ENCODE data around the gene MANF.

Gene MANF

DNA sequence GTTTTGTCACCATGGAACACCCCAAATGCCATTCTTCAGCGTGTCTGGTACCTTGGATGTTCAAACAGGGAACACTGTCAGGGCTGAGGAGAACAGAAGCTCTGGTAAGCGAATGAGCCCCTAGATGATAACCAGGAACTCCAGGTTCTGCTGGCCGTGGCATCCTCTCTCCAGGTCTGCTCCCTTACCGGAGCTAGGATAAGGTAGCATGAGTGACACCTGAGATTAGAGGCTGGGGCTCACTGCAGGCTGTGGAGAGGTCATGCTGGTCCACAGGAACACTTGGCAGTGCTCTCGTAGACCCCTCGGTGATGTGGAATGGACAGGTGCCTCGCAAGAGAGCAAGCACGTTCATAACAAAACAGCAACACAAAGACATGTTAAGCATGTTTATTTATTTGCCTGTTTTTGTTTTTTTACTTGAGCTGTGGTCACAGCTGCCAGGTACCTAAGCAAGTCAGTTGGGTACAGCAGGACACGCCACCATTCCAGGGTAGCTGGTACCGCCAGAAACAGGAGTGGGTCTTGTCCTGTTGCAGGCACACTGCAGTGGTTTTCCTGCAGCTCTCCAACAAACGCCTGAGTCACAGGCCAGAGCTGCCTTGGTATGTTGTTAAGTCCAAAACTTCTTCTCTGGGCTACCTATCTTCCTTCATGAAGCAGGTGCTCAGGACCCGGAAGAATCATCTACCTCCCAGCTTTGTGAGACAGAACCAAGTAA is 10.6 kb downstream of the MANF start:
- no peak overlapping the region for H3K23ac ChIP-seq (ENCODE audit: low read length)
- no peak overlapping the region for H3K4ac ChIP-seq (ENCODE audit: low read depth, low read length)
- H2AK5ac ChIP-seq (ENCODE audit: low read length): no peak overlapping the region
- no peak overlapping the region for H3K18ac ChIP-seq (ENCODE audit: low read length)
- no peak overlapping the region for H2BK15ac ChIP-seq (replicated peaks; ENCODE audit: low read depth)
- DNase-seq: no peak
- no peak overlapping the region for H2BK5ac ChIP-seq (ENCODE audit: low read length)
- H3K4me2 ChIP-seq (ENCODE audit: low read length): peak overlapping the region; percentile 3
- H3K56ac ChIP-seq (ENCODE audit: low read length): peak overlapping the region; percentile 22
- H3K4me1 ChIP-seq (ENCODE audit: control insufficient read depth, low read depth, low read length): peaks cover 11% of the 10 kb centered on the region
- no peak overlapping the region for H2BK120ac ChIP-seq (ENCODE audit: low read depth, low read length)
- no peak overlapping the region for H3K27ac ChIP-seq (ENCODE audit: low read depth, low read length)
- peaks cover 33% of the 10 kb centered on the region for H3K79me1 ChIP-seq (ENCODE audit: low read length)
- no peak overlapping the region for H3K4me3 ChIP-seq (ENCODE audit: low read length)
- WGBS (ENCODE audit: extremely low coverage, insufficient coverage, low lambda C conversion rate): no CpG with 5 or more reads among the region's 12 CpGs
- H4K8ac ChIP-seq (ENCODE audit: low read depth, low read length): no peak overlapping the region
- peaks cover 44% of the 10 kb centered on the region for H3K79me2 ChIP-seq (ENCODE audit: control insufficient read depth, insufficient read depth, low read length)
- H3K36me3 ChIP-seq (ENCODE audit: control insufficient read depth, insufficient read depth, low read length): peaks cover 19% of the 10 kb centered on the region
- H3K9ac ChIP-seq (ENCODE audit: low read length): no peak overlapping the region
- no peaks in the 10 kb centered on the region for H3K27me3 ChIP-seq (ENCODE audit: insufficient read depth, low read length, poor library complexity)
- H4K5ac ChIP-seq (ENCODE audit: low read length): no peak overlapping the region

- Histone ChIP-seq H3K9ac (ENCODE audit: low read length) (no peak overlapping the region), H3K18ac (ENCODE audit: low read length) (no peak overlapping the region), H3K56ac (ENCODE audit: low read length) (no peak overlapping the region), H3K4me1 (ENCODE audit: control insufficient read depth, low read depth, low read length) (peaks cover 11% of the 10 kb centered on the region), H4K8ac (ENCODE audit: low read depth, low read length) (no peak overlapping the region), H2AK5ac (ENCODE audit: low read length) (no peak overlapping the region), H3K4me3 (ENCODE audit: low read length) (no peak overlapping the region), H3K27ac (ENCODE audit: low read depth, low read length) (no peak overlapping the region), H2BK15ac (replicated peaks; ENCODE audit: low read depth) (no peak overlapping the region), H4K5ac (ENCODE audit: low read length) (no peak overlapping the region), H3K4ac (ENCODE audit: low read depth, low read length) (no peak overlapping the region), H3K4me2 (ENCODE audit: low read length) (no peak overlapping the region), H3K79me1 (ENCODE audit: low read length) (peaks cover 33% of the 10 kb centered on the region), H3K27me3 (ENCODE audit: insufficient read depth, low read length, poor library complexity) (no peaks in the 10 kb centered on the region), H3K36me3 (ENCODE audit: control insufficient read depth, insufficient read depth, low read length) (peaks cover 19% of the 10 kb centered on the region), H2BK120ac (ENCODE audit: low read depth, low read length) (no peak overlapping the region), H3K79me2 (ENCODE audit: control insufficient read depth, insufficient read depth, low read length) (peaks cover 44% of the 10 kb centered on the region), H3K23ac (ENCODE audit: low read length) (no peak overlapping the region), H2BK5ac (ENCODE audit: low read length) (no peak overlapping the region)
- no peak for DNase-seq
- no CpG with 5 or more reads among the region's 1 CpG for WGBS (ENCODE audit: extremely low coverage, insufficient coverage, low lambda C conversion rate)
These were observed 11.3 kb downstream of the MANF start for GRCh38 chr3:51396401-51396800.

DNA sequence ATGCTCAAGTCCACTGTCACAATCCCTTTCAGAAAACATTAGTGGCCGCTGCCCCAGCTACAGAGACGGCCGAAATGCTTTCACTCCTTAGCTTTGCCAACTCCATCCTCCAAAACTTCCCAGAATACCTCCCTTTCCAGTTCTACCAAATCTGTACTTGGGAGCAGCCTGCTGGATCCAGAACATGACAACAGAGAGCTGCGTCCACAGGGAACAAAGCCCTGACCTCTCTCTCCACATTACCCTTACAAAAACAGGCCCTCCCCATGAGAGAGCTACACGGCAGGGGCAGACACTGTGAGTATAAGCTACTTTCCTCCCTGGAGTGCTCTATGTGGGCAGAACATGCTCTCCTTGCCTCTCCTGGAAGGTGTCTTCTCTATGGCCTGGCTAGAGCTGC is 12.3 kb downstream of the MANF start:
- Histone ChIP-seq H3K56ac (ENCODE audit: low read length) (no peak overlapping the region), H3K27me3 (ENCODE audit: insufficient read depth, low read length, poor library complexity) (no peaks in the 10 kb centered on the region), H4K8ac (ENCODE audit: low read depth, low read length) (no peak overlapping the region), H3K23ac (ENCODE audit: low read length) (no peak overlapping the region), H2BK15ac (replicated peaks; ENCODE audit: low read depth) (no peak overlapping the region), H3K4me1 (ENCODE audit: control insufficient read depth, low read depth, low read length) (peaks cover 11% of the 10 kb centered on the region), H2BK5ac (ENCODE audit: low read length) (no peak overlapping the region), H3K9ac (ENCODE audit: low read length) (no peak overlapping the region), H3K79me2 (ENCODE audit: control insufficient read depth, insufficient read depth, low read length) (peaks cover 36% of the 10 kb centered on the region), H3K4me2 (ENCODE audit: low read length) (no peak overlapping the region), H3K4me3 (ENCODE audit: low read length) (no peak overlapping the region), H2BK120ac (ENCODE audit: low read depth, low read length) (no peak overlapping the region), H3K79me1 (ENCODE audit: low read length) (peaks cover 33% of the 10 kb centered on the region), H3K4ac (ENCODE audit: low read depth, low read length) (no peak overlapping the region), H3K36me3 (ENCODE audit: control insufficient read depth, insufficient read depth, low read length) (peaks cover 19% of the 10 kb centered on the region), H4K5ac (ENCODE audit: low read length) (no peak overlapping the region), H3K27ac (ENCODE audit: low read depth, low read length) (no peak overlapping the region), H3K18ac (ENCODE audit: low read length) (no peak overlapping the region), H2AK5ac (ENCODE audit: low read length) (no peak overlapping the region)
- DNase-seq: no peak
- no CpG with 5 or more reads among the region's 5 CpGs for WGBS (ENCODE audit: extremely low coverage, insufficient coverage, low lambda C conversion rate)

DNA sequence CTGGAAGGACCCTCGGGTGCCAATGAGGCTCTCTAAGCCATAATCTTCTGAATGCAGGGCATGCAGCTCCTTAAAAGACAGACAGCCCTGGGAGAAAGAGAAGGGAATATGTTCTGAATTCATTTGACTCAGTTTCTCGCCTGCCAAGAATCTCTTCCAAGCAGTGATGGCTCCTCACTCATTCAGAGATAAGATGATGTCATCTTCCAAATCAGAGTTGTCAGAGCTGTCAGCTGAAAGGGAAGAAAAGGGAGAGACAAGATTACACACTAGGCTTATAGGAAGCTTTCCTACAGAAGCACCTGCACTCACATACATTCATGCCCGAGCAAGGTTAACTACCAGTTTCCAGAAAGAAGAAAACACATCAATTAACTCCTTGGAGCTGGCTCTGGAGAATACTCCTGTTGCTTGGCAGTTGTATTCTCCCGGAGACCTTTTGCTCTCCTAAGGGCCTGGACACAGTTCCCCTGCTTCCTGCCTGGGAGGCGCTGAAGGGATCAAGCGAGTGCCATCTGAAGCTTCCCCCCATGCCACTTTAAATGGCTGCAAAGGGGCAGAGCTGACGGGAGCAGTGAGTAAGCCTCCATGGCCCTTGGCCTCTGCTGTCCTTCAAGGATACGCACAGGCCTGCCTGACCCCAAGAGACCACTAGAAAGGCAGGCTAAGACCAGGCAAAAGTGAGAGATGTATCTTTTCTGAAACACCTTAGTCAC is 13.7 kb downstream of the MANF start:
- Histone ChIP-seq H3K4me2 (ENCODE audit: low read length) (no peak overlapping the region), H3K27ac (ENCODE audit: low read depth, low read length) (no peak overlapping the region), H3K27me3 (ENCODE audit: insufficient read depth, low read length, poor library complexity) (no peaks in the 10 kb centered on the region), H3K79me1 (ENCODE audit: low read length) (peaks cover 22% of the 10 kb centered on the region), H3K56ac (ENCODE audit: low read length) (no peak overlapping the region), H3K18ac (ENCODE audit: low read length) (no peak overlapping the region), H3K79me2 (ENCODE audit: control insufficient read depth, insufficient read depth, low read length) (peaks cover 22% of the 10 kb centered on the region), H2AK5ac (ENCODE audit: low read length) (no peak overlapping the region), H4K8ac (ENCODE audit: low read depth, low read length) (no peak overlapping the region), H3K23ac (ENCODE audit: low read length) (no peak overlapping the region), H2BK120ac (ENCODE audit: low read depth, low read length) (no peak overlapping the region), H3K4ac (ENCODE audit: low read depth, low read length) (no peak overlapping the region), H2BK5ac (ENCODE audit: low read length) (no peak overlapping the region), H3K4me3 (ENCODE audit: low read length) (no peak overlapping the region), H2BK15ac (replicated peaks; ENCODE audit: low read depth) (no peak overlapping the region), H3K36me3 (ENCODE audit: control insufficient read depth, insufficient read depth, low read length) (peaks cover 14% of the 10 kb centered on the region), H3K4me1 (ENCODE audit: control insufficient read depth, low read depth, low read length) (peaks cover 4% of the 10 kb centered on the region), H3K9ac (ENCODE audit: low read length) (no peak overlapping the region), H4K5ac (ENCODE audit: low read length) (no peak overlapping the region)
- WGBS (ENCODE audit: extremely low coverage, insufficient coverage, low lambda C conversion rate): no CpG with 5 or more reads among the region's 8 CpGs
- DNase-seq: no peak

DNA sequence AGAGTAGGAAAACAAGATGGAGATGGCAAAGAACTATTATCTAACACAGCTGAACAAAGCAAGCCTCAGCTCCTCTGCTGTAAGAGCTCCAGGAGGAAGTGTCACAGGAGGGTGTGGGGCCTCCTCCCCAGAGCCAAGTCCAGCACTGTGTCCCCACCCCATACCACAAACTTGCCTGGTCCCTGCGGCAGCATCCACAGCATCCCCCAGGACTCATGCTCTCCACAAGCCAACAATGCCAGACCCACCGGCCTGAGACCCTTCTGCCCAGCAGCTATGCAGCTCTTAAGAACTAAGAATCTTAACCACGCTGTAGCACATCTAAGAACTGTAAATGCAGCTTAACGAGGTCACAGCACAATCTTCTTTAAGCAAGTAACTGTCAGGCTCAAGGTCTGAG is 15.1 kb downstream of the MANF start:
- WGBS (ENCODE audit: extremely low coverage, insufficient coverage, low lambda C conversion rate): no CpG with 5 or more reads among the region's 4 CpGs
- H3K27ac ChIP-seq (ENCODE audit: low read depth, low read length): no peak overlapping the region
- H3K18ac ChIP-seq (ENCODE audit: low read length): no peak overlapping the region
- no peak overlapping the region for H3K9ac ChIP-seq (ENCODE audit: low read length)
- H4K8ac ChIP-seq (ENCODE audit: low read depth, low read length): no peak overlapping the region
- H4K5ac ChIP-seq (ENCODE audit: low read length): no peak overlapping the region
- no peak overlapping the region for H3K23ac ChIP-seq (ENCODE audit: low read length)
- no peak overlapping the region for H2AK5ac ChIP-seq (ENCODE audit: low read length)
- H2BK120ac ChIP-seq (ENCODE audit: low read depth, low read length): no peak overlapping the region
- no peak for DNase-seq
- H3K4ac ChIP-seq (ENCODE audit: low read depth, low read length): no peak overlapping the region
- peaks cover 8% of the 10 kb centered on the region for H3K79me2 ChIP-seq (ENCODE audit: control insufficient read depth, insufficient read depth, low read length)
- H3K4me2 ChIP-seq (ENCODE audit: low read length): no peak overlapping the region
- peaks cover 9% of the 10 kb centered on the region for H3K79me1 ChIP-seq (ENCODE audit: low read length)
- H3K36me3 ChIP-seq (ENCODE audit: control insufficient read depth, insufficient read depth, low read length): peaks cover 9% of the 10 kb centered on the region
- no peaks in the 10 kb centered on the region for H3K4me1 ChIP-seq (ENCODE audit: control insufficient read depth, low read depth, low read length)
- no peak overlapping the region for H2BK15ac ChIP-seq (replicated peaks; ENCODE audit: low read depth)
- no peak overlapping the region for H2BK5ac ChIP-seq (ENCODE audit: low read length)
- no peaks in the 10 kb centered on the region for H3K27me3 ChIP-seq (ENCODE audit: insufficient read depth, low read length, poor library complexity)
- H3K4me3 ChIP-seq (ENCODE audit: low read length): no peak overlapping the region
- H3K56ac ChIP-seq (ENCODE audit: low read length): no peak overlapping the region
